ENCODE data around the gene MAST4.

Gene MAST4

GRCh38 chr5:66697796-66698564, 101.8 kb downstream of the MAST4 start:
- H3K36me3 ChIP-seq (ENCODE audit: control insufficient read depth, insufficient read depth, low read length) = no peaks in the 10 kb centered on the region
- no peak overlapping the region for H3K9ac ChIP-seq (ENCODE audit: low read length)
- H3K27ac ChIP-seq (ENCODE audit: low read depth, low read length) = no peak overlapping the region
- peaks cover 35% of the 10 kb centered on the region for H3K27me3 ChIP-seq (ENCODE audit: control insufficient read depth, insufficient read depth, low read length)
- no peaks in the 10 kb centered on the region for H3K4me1 ChIP-seq (ENCODE audit: control insufficient read depth, insufficient read depth, low read length)
- H3K9me3 ChIP-seq (ENCODE audit: control insufficient read depth, insufficient read depth, low read depth, low read length) = no peaks in the 10 kb centered on the region
- H3K4me3 ChIP-seq (ENCODE audit: low read depth, low read length) = no peak overlapping the region

- H3K27me3 ChIP-seq (ENCODE audit: control insufficient read depth, insufficient read depth, low read length) = peaks cover 67% of the 10 kb centered on the region
- H3K4me1 ChIP-seq (ENCODE audit: control insufficient read depth, insufficient read depth, low read length) = peaks cover 8% of the 10 kb centered on the region
- H3K27ac ChIP-seq (ENCODE audit: low read depth, low read length) = no peak overlapping the region
- H3K36me3 ChIP-seq (ENCODE audit: control insufficient read depth, insufficient read depth, low read length) = no peaks in the 10 kb centered on the region
- H3K4me3 ChIP-seq (ENCODE audit: low read depth, low read length) = no peak overlapping the region
- no peak overlapping the region for H3K9ac ChIP-seq (ENCODE audit: low read length)
- no peaks in the 10 kb centered on the region for H3K9me3 ChIP-seq (ENCODE audit: control insufficient read depth, insufficient read depth, low read depth, low read length)
Observed at GRCh38 chr5:66701244-66701643, 105.1 kb downstream of the MAST4 start.

- Histone ChIP-seq H3K27me3 (ENCODE audit: control insufficient read depth, insufficient read depth, low read length) (peaks cover 79% of the 10 kb centered on the region), H3K4me1 (ENCODE audit: control insufficient read depth, insufficient read depth, low read length) (peaks cover 8% of the 10 kb centered on the region)
Observed at GRCh38 chr5:66702426-66702825, 106.2 kb downstream of the MAST4 start.

GRCh38 chr5:66704790-66705425, 108.7 kb downstream of the MAST4 start:
- Histone ChIP-seq H3K36me3 (ENCODE audit: control insufficient read depth, insufficient read depth, low read length) (no peaks in the 10 kb centered on the region), H3K9ac (ENCODE audit: low read length) (no peak overlapping the region), H3K27ac (ENCODE audit: low read depth, low read length) (no peak overlapping the region), H3K4me1 (ENCODE audit: control insufficient read depth, insufficient read depth, low read length) (peaks cover 8% of the 10 kb centered on the region), H3K27me3 (ENCODE audit: control insufficient read depth, insufficient read depth, low read length) (peaks cover 81% of the 10 kb centered on the region), H3K4me3 (ENCODE audit: low read depth, low read length) (no peak overlapping the region), H3K9me3 (ENCODE audit: control insufficient read depth, insufficient read depth, low read depth, low read length) (no peaks in the 10 kb centered on the region)

More at GRCh38 chr5:66702426-66702825, 106.2 kb downstream of the MAST4 start:
- Histone ChIP-seq H3K9ac (ENCODE audit: low read length) (no peak overlapping the region), H3K9me3 (ENCODE audit: control insufficient read depth, insufficient read depth, low read depth, low read length) (no peaks in the 10 kb centered on the region), H3K27ac (ENCODE audit: low read depth, low read length) (no peak overlapping the region), H3K36me3 (ENCODE audit: control insufficient read depth, insufficient read depth, low read length) (no peaks in the 10 kb centered on the region), H3K4me3 (ENCODE audit: low read depth, low read length) (no peak overlapping the region)

- Histone ChIP-seq H3K9ac (ENCODE audit: low read length) (no peak overlapping the region), H3K36me3 (ENCODE audit: control insufficient read depth, insufficient read depth, low read length) (no peaks in the 10 kb centered on the region), H3K27ac (ENCODE audit: low read depth, low read length) (no peak overlapping the region), H3K27me3 (ENCODE audit: control insufficient read depth, insufficient read depth, low read length) (peaks cover 58% of the 10 kb centered on the region), H3K9me3 (ENCODE audit: control insufficient read depth, insufficient read depth, low read depth, low read length) (peaks cover 6% of the 10 kb centered on the region), H3K4me1 (ENCODE audit: control insufficient read depth, insufficient read depth, low read length) (peaks cover 8% of the 10 kb centered on the region), H3K4me3 (ENCODE audit: low read depth, low read length) (no peak overlapping the region)
Observed at GRCh38 chr5:66708368-66708767, 112.2 kb downstream of the MAST4 start.

- Histone ChIP-seq H3K27me3 (ENCODE audit: control insufficient read depth, insufficient read depth, low read length) (peaks cover 36% of the 10 kb centered on the region), H3K9me3 (ENCODE audit: control insufficient read depth, insufficient read depth, low read depth, low read length) (peaks cover 6% of the 10 kb centered on the region), H3K36me3 (ENCODE audit: control insufficient read depth, insufficient read depth, low read length) (no peaks in the 10 kb centered on the region), H3K9ac (ENCODE audit: low read length) (no peak overlapping the region), H3K4me1 (ENCODE audit: control insufficient read depth, insufficient read depth, low read length) (peaks cover 4% of the 10 kb centered on the region; the same call in 1 of the 2 replicates), H3K4me3 (ENCODE audit: low read depth, low read length) (no peak overlapping the region), H3K27ac (ENCODE audit: low read depth, low read length) (no peak overlapping the region)
Observed at GRCh38 chr5:66710557-66711088, 114.4 kb downstream of the MAST4 start.

- peaks cover 4% of the 10 kb centered on the region; the same call in 1 of the 2 replicates for H3K27me3 ChIP-seq (ENCODE audit: control insufficient read depth, insufficient read depth, low read length)
- no peaks in the 10 kb centered on the region for H3K36me3 ChIP-seq (ENCODE audit: control insufficient read depth, insufficient read depth, low read length)
- H3K4me3 ChIP-seq (ENCODE audit: low read depth, low read length) = no peak overlapping the region
- H3K9ac ChIP-seq (ENCODE audit: low read length) = no peak overlapping the region
- peaks cover 4% of the 10 kb centered on the region; the same call in 1 of the 2 replicates for H3K4me1 ChIP-seq (ENCODE audit: control insufficient read depth, insufficient read depth, low read length)
- peaks cover 6% of the 10 kb centered on the region for H3K9me3 ChIP-seq (ENCODE audit: control insufficient read depth, insufficient read depth, low read depth, low read length)
- no peak overlapping the region for H3K27ac ChIP-seq (ENCODE audit: low read depth, low read length)
Observed at GRCh38 chr5:66713998-66714397, 117.8 kb downstream of the MAST4 start.

GRCh38 chr5:66717455-66718373, 121.5 kb downstream of the MAST4 start:
- no peak overlapping the region for H3K4me3 ChIP-seq (ENCODE audit: low read depth, low read length)
- H3K9me3 ChIP-seq (ENCODE audit: control insufficient read depth, insufficient read depth, low read depth, low read length) = no peaks in the 10 kb centered on the region
- H3K36me3 ChIP-seq (ENCODE audit: control insufficient read depth, insufficient read depth, low read length) = no peaks in the 10 kb centered on the region
- H3K9ac ChIP-seq (ENCODE audit: low read length) = no peak overlapping the region
- peaks cover 13% of the 10 kb centered on the region for H3K4me1 ChIP-seq (ENCODE audit: control insufficient read depth, insufficient read depth, low read length)
- H3K27me3 ChIP-seq (ENCODE audit: control insufficient read depth, insufficient read depth, low read length) = no peaks in the 10 kb centered on the region
- H3K27ac ChIP-seq (ENCODE audit: low read depth, low read length) = no peak overlapping the region

GRCh38 chr5:66718374-66719002, 122.3 kb downstream of the MAST4 start:
- Histone ChIP-seq H3K9me3 (ENCODE audit: control insufficient read depth, insufficient read depth, low read depth, low read length) (no peaks in the 10 kb centered on the region), H3K4me1 (ENCODE audit: control insufficient read depth, insufficient read depth, low read length) (peaks cover 13% of the 10 kb centered on the region), H3K36me3 (ENCODE audit: control insufficient read depth, insufficient read depth, low read length) (no peaks in the 10 kb centered on the region), H3K27me3 (ENCODE audit: control insufficient read depth, insufficient read depth, low read length) (no peaks in the 10 kb centered on the region), H3K4me3 (ENCODE audit: low read depth, low read length) (no peak overlapping the region), H3K9ac (ENCODE audit: low read length) (no peak overlapping the region), H3K27ac (ENCODE audit: low read depth, low read length) (no peak overlapping the region)

GRCh38 chr5:66720780-66721179, 124.6 kb downstream of the MAST4 start:
- H3K4me3 ChIP-seq (ENCODE audit: low read depth, low read length) = no peak overlapping the region
- H3K27ac ChIP-seq (ENCODE audit: low read depth, low read length) = no peak overlapping the region
- no peaks in the 10 kb centered on the region for H3K27me3 ChIP-seq (ENCODE audit: control insufficient read depth, insufficient read depth, low read length)
- no peaks in the 10 kb centered on the region for H3K9me3 ChIP-seq (ENCODE audit: control insufficient read depth, insufficient read depth, low read depth, low read length)
- peaks cover 9% of the 10 kb centered on the region; the same call in 1 of the 2 replicates for H3K4me1 ChIP-seq (ENCODE audit: control insufficient read depth, insufficient read depth, low read length)
- no peaks in the 10 kb centered on the region for H3K36me3 ChIP-seq (ENCODE audit: control insufficient read depth, insufficient read depth, low read length)
- no peak overlapping the region for H3K9ac ChIP-seq (ENCODE audit: low read length)

Measured in HUES6 (cell line).